Left lung (tissue), 10 donors: ENCODE data around the gene PEAR1. TPM values are rescaled to one million over a fixed set of nuclear protein-coding genes. Genes with fewer than 3 reads are reported as not detected.

Experiments
- ATAC-seq: fragments of 200-7000 bp; cut with Tn5 transposase; one replicate; pipeline ENCODE4 v1.9.1; 2020; ENCODE audit warnings: moderate library complexity
- DNase-seq, 4 donors: peaks; one replicate each; pipeline ENCODE4 v3.0.0-alpha.2; 2013 to 2020
- H3K27ac ChIP-seq, 2 donors: fragments of 200-600 bp; sonication (generic) in 1 of 2; one replicate each; pipeline versions ENCODE4 v1.5.0 to v1.8.0; 2020 to 2021
- H3K27me3 ChIP-seq, 2 donors: fragments of 200-600 bp; sonication (generic) in 1 of 2; one replicate each; pipeline versions ENCODE4 v1.5.0 to v1.8.0; 2020 to 2021
- H3K36me3 ChIP-seq, 2 donors: fragments of 200-600 bp; sonication (generic) in 1 of 2; one replicate each; pipeline versions ENCODE4 v1.5.0 to v1.8.0; 2020 to 2021
- H3K4me1 ChIP-seq, 2 donors: fragments of 200-600 bp; one replicate each; pipeline ENCODE4 v1.8.0; 2021
- H3K4me3 ChIP-seq, 2 donors: fragments of 200-600 bp; sonication (generic) in 1 of 2; one replicate each; pipeline versions ENCODE4 v1.5.0 to v1.8.0; 2020 to 2021; ENCODE audit warnings: mild to moderate bottlenecking in 1 of 2
- H3K9me3 ChIP-seq, 2 donors: fragments of 200-600 bp; sonication (generic) in 1 of 2; one replicate each; pipeline versions ENCODE4 v1.5.0 to v1.8.0; 2020 to 2021
- CTCF ChIP-seq, 2 donors: fragments of 200-600 bp; sonication (generic) in 1 of 2; IDR thresholded peaks; one replicate each; pipeline versions ENCODE4 v1.5.0 to v1.8.0; 2021; ENCODE audit warnings: antibody characterized with exemption in 2 of 2
- intact Hi-C, 2 donors: fragments of 100-400 bp; cut with DNase I; formaldehyde crosslinking; loops; one replicate each; pipeline versions ENCODE4 v1.11.2 to v1.14.2; 2022
- polyA plus RNA-seq, 6 donors: library from polyadenylated mRNA; unstranded; fragments of 120-200 nt; gene quantifications; one replicate each; pipeline ENCODE4 v1.2.1, GENCODE V29; 2013; ENCODE audit not compliant: insufficient read length in 6 of 6
- total RNA-seq, 2 donors: library from RNA; stranded (reverse); fragmentation: NEBNext Ultra II Directional; extraction: Animal tissue kit (Norgen Biotek cat#: 25700); gene quantifications; one replicate each; pipeline ENCODE4 v1.2.1, GENCODE V29; 2021
- donor health status: DM: no; HTN: yes; CAD: no.
- donor health status: DM: no; HTN: no; CAD: no.

PEAR1 gene
- total and polyA plus RNA-seq, 8 donors: 10.6 to 30.1 (median 28.3) TPM

DNA sequence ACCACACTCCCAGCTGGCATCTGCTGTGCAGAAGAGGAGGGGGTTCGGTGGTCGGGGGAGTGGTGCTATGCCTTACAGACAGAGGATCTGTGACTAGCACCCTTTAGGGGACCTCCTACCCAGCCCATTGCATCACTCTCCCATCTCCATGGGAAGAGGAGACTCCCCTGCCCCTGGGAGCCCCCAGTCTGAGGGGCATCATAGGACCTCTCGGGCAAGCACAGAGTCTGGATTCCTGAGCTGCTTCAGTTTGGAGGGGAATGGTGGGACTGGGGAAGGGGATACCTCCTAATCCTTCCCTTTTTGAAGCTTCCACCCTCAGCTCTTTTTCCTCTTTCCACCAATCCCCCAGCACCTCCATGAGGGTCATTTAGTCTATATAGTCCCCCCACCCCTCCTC lies 36.0 kb upstream of the PEAR1 start:
- Histone ChIP-seq H3K4me1 (peaks cover 15 to 24% of the 10 kb centered on the region in 2 donors), H3K27ac (no peak overlapping the region), H3K4me3 (no peak overlapping the region), H3K36me3 (no peaks in the 10 kb centered on the region), H3K9me3 (no peaks in the 10 kb centered on the region), H3K27me3 (peaks cover 48 to 72% of the 10 kb centered on the region in 2 donors)
- TF ChIP-seq CTCF (IDR thresholded peaks at IDR 0.05): no peak
- ATAC-seq (no peak), DNase-seq (no peak)
- intact Hi-C loops: no loop called here

DNA sequence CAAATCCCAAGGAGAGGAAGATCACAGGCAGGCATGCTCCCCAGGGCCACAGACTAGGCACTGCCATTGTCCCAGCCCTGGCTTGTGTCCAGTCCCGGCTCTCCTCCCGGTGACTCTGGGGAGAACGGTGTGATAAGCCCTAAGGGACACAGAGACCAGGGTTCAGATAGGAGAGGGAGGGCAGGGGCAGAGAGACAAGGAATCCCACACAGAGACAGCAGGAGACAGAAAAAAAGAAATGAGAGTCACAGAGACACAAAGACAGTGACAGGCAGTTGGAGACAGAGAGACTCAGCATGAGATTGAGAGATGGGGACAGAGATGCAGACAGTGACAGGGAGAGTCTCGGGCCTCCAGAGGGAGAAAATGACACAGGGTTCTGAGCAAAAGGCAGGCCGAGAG lies 35.0 kb upstream of the PEAR1 start:
- H3K27me3 ChIP-seq: peaks cover 48 to 74% of the 10 kb centered on the region in 2 donors
- no peaks in the 10 kb centered on the region for H3K9me3 ChIP-seq
- no peak for TF ChIP-seq CTCF (IDR thresholded peaks at IDR 0.05)
- H3K36me3 ChIP-seq: no peaks in the 10 kb centered on the region
- H3K4me3 ChIP-seq: no peak overlapping the region
- no peak overlapping the region for H3K27ac ChIP-seq
- peaks cover 15 to 24% of the 10 kb centered on the region in 2 donors for H3K4me1 ChIP-seq
- ATAC-seq: no peak
- intact Hi-C loops: no loop called here
- DNase-seq: no peak

GRCh38 chr1:156858959-156859522 lies 34.5 kb upstream of the PEAR1 start, which contains the start of gene INSRR:
INSRR (minus strand) TSS chr1:156859117; CDS start chr1:156858621, 496 bp downstream.
- DNase-seq (no peak), ATAC-seq (no peak)
- peak within 1 kb of the TSS; percentile 5 to 12 for H3K4me3 ChIP-seq
- H3K27ac ChIP-seq: no peak within 1 kb of the TSS
- no peaks in the 10 kb centered on the region for H3K9me3 ChIP-seq
- no peak for TF ChIP-seq CTCF (IDR thresholded peaks at IDR 0.05)
- peaks cover 15 to 24% of the 10 kb centered on the region in 2 donors for H3K4me1 ChIP-seq
- H3K27me3 ChIP-seq: peaks cover 48 to 79% of the 10 kb centered on the region in 2 donors
- no peaks in the 10 kb centered on the region for H3K36me3 ChIP-seq
- intact Hi-C loops: no loop called here

DNA sequence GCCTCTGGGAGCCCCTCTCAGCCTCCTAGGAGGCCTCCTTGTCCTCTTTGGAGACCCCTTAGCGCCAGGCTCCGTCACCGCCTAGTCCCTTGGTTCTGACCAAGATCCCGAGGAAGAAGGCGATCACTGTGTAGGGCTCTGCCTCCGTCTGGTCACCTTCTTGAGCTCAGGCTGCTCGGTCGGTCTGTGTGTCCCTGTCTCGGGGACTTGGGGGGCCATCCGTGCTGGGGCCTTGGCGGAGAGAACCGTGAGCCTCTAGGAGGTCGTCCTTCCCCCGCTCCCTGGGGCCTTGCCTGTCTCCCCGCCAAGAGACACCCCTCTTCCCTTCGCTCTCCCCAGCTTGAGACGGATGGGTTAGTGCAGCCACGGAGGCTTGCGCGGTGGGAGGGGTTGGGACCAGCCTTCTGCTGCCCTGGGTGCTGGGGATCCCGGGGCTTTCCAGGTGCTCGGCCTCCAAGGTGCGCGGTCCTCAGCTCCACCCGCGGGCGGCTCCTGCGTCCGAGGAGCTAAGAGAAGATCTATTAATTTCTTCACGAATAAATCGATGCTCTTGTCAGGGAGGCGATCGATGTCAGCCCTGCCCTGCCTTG lies 33.9 kb upstream of the PEAR1 start:
- no peaks in the 10 kb centered on the region for H3K36me3 ChIP-seq
- peaks cover 48 to 84% of the 10 kb centered on the region in 2 donors for H3K27me3 ChIP-seq
- no peak overlapping the region for H3K27ac ChIP-seq
- H3K4me1 ChIP-seq: peaks cover 15 to 24% of the 10 kb centered on the region in 2 donors
- peak; percentile 22 for ATAC-seq
- H3K4me3 ChIP-seq: peak overlapping the region; percentile 5 to 12
- H3K9me3 ChIP-seq: no peaks in the 10 kb centered on the region
- intact Hi-C loops: loop anchor here in 1 of 2 donors (5.0 kb wide), 1 partner anchor 62 kb away; no protein-coding TSS in a partner anchor
- TF ChIP-seq CTCF (IDR thresholded peaks at IDR 0.05): no peak
- no peak for DNase-seq

DNA sequence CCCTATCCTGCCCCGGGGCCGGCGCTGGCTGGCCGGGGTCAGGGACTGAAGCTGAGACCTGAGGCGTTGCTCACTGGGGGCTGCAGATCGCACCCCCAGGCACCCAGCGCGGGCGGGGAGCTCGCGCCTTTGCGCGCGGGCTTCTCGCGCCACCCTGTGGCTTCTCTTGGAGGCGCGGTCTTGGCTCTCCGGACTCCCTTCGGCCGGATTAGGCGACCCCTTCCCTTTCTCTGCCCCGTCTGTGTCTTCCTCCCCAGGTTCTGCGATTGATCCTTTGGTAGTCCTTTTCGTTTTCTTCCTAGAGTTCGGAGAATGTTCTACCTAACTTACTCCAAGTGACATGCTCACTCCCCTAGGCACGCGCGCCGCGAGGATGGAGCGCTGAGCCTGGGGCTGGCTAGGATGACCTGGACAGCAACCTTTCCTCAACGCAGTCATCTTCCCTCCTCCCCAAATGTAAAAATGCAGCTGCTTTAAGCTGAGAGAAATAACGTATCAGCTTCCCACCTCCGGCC lies 33.3 kb upstream of the PEAR1 start:
- ATAC-seq (peak; percentile 86), DNase-seq (peak in 1 of 4 donors; percentile 39)
- peaks cover 48 to 90% of the 10 kb centered on the region in 2 donors for H3K27me3 ChIP-seq

More for the DNA sequence above, 33.3 kb upstream of the PEAR1 start:
- Histone ChIP-seq H3K9me3 (no peaks in the 10 kb centered on the region), H3K4me3 (peak overlapping the region; percentile 5 to 12), H3K27ac (no peak overlapping the region), H3K4me1 (peaks cover 15 to 24% of the 10 kb centered on the region in 2 donors), H3K36me3 (no peaks in the 10 kb centered on the region)
- TF ChIP-seq CTCF (IDR thresholded peaks at IDR 0.05): peak; percentile 63 to 67
- intact Hi-C loops: loop anchor here in 1 of 2 donors (5.0 kb wide), 1 partner anchor 63 kb away; no protein-coding TSS in a partner anchor
